Left lung (tissue), 10 donors: ENCODE results near the gene STX1A. TPM values are rescaled to one million over a fixed set of nuclear protein-coding genes. Genes with fewer than 3 reads are reported as not detected.
A peak's percentile ranks its signal among the peaks of the same experiment; 100 is the strongest.
"Not testable (repeated sequence)": the region's sequence is repeated elsewhere in the genome, so short reads cannot be mapped to it uniquely, and the experiment has no call there.

ENCODE experiments used
- ATAC-seq: fragments of 200-7000 bp; cut with Tn5 transposase; one replicate; pipeline ENCODE4 v1.9.1; 2020; ENCODE audit warnings: moderate library complexity
- DNase-seq, 4 donors: peaks; one replicate each; pipeline ENCODE4 v3.0.0-alpha.2; 2013 to 2020
- H3K27ac ChIP-seq, 2 donors: fragments of 200-600 bp; sonication (generic) in 1 of 2; one replicate each; pipeline versions ENCODE4 v1.5.0 to v1.8.0; 2020 to 2021
- H3K27me3 ChIP-seq, 2 donors: fragments of 200-600 bp; sonication (generic) in 1 of 2; one replicate each; pipeline versions ENCODE4 v1.5.0 to v1.8.0; 2020 to 2021
- H3K36me3 ChIP-seq, 2 donors: fragments of 200-600 bp; sonication (generic) in 1 of 2; one replicate each; pipeline versions ENCODE4 v1.5.0 to v1.8.0; 2020 to 2021
- H3K4me1 ChIP-seq, 2 donors: fragments of 200-600 bp; one replicate each; pipeline ENCODE4 v1.8.0; 2021
- H3K4me3 ChIP-seq, 2 donors: fragments of 200-600 bp; sonication (generic) in 1 of 2; one replicate each; pipeline versions ENCODE4 v1.5.0 to v1.8.0; 2020 to 2021; ENCODE audit warnings: mild to moderate bottlenecking in 1 of 2
- H3K9me3 ChIP-seq, 2 donors: fragments of 200-600 bp; sonication (generic) in 1 of 2; one replicate each; pipeline versions ENCODE4 v1.5.0 to v1.8.0; 2020 to 2021
- intact Hi-C, 2 donors: fragments of 100-400 bp; cut with DNase I; formaldehyde crosslinking; loops; one replicate each; pipeline versions ENCODE4 v1.11.2 to v1.14.2; 2022
- polyA plus RNA-seq, 6 donors: library from polyadenylated mRNA; unstranded; fragments of 120-200 nt; gene quantifications; one replicate each; pipeline ENCODE4 v1.2.1, GENCODE V29; 2013; ENCODE audit not compliant: insufficient read length in 6 of 6
- total RNA-seq, 2 donors: library from RNA; stranded (reverse); fragmentation: NEBNext Ultra II Directional; extraction: Animal tissue kit (Norgen Biotek cat#: 25700); gene quantifications; one replicate each; pipeline ENCODE4 v1.2.1, GENCODE V29; 2021
- TF ChIP-seq, protein P1 (sequence below), 2 donors: fragments of 200-600 bp; sonication (generic) in 1 of 2; IDR thresholded peaks; one replicate each; pipeline versions ENCODE4 v1.5.0 to v1.8.0; 2021; ENCODE audit warnings: antibody characterized with exemption in 2 of 2
- donor health status: DM: no; HTN: yes; CAD: no.
- donor health status: DM: no; HTN: no; CAD: no.

The STX1A gene
- total and polyA plus RNA-seq, 8 donors: 5.4 to 11.5 (median 10.0) TPM

DNA sequence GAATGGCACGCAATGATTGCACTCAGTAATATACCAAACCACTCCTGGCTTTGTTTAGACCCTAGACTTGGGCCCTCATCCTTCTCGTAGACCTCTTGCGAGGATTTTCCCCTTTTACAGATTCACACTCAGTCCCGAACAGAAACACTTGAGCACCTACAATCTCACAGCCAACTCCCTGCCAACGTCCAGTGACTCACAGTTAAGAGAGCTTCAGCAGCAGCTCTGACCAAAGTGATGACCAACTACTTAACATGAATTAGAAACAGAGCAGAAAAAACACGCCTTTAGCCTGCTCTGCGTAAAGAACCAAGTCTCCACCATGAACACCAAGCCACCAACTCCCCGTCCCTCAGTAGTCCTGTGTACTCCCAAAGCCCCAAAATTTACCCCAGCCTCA, 38.4 kb downstream of the STX1A start:
- TF ChIP-seq, protein P1, sequence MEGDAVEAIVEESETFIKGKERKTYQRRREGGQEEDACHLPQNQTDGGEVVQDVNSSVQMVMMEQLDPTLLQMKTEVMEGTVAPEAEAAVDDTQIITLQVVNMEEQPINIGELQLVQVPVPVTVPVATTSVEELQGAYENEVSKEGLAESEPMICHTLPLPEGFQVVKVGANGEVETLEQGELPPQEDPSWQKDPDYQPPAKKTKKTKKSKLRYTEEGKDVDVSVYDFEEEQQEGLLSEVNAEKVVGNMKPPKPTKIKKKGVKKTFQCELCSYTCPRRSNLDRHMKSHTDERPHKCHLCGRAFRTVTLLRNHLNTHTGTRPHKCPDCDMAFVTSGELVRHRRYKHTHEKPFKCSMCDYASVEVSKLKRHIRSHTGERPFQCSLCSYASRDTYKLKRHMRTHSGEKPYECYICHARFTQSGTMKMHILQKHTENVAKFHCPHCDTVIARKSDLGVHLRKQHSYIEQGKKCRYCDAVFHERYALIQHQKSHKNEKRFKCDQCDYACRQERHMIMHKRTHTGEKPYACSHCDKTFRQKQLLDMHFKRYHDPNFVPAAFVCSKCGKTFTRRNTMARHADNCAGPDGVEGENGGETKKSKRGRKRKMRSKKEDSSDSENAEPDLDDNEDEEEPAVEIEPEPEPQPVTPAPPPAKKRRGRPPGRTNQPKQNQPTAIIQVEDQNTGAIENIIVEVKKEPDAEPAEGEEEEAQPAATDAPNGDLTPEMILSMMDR (IDR thresholded peaks at IDR 0.05): no peak

GRCh38 chr7:73680501-73680900, 39.0 kb downstream of the STX1A start:
- peaks cover 21 to 36% of the 10 kb centered on the region in 2 donors for H3K4me1 ChIP-seq
- H3K4me3 ChIP-seq: no peak overlapping the region
- H3K36me3 ChIP-seq: peaks cover 0 to 12% of the 10 kb centered on the region in 2 donors
- TF ChIP-seq, protein P1 (IDR thresholded peaks at IDR 0.05): no peak
- no peaks in the 10 kb centered on the region for H3K9me3 ChIP-seq
- intact Hi-C loops: no loop called here
- no peak overlapping the region for H3K27ac ChIP-seq
- ATAC-seq (no peak), DNase-seq (no peak)
- H3K27me3 ChIP-seq: no peaks in the 10 kb centered on the region

More for the DNA sequence above, 38.4 kb downstream of the STX1A start:
- Histone ChIP-seq H3K4me1 (peaks cover 21 to 36% of the 10 kb centered on the region in 2 donors), H3K36me3 (peaks cover 0 to 12% of the 10 kb centered on the region in 2 donors), H3K9me3 (no peaks in the 10 kb centered on the region), H3K4me3 (no peak overlapping the region), H3K27ac (no peak overlapping the region), H3K27me3 (no peaks in the 10 kb centered on the region)
- intact Hi-C loops: no loop called here
- DNase-seq: no peak
- peak; percentile 18 for ATAC-seq

DNA sequence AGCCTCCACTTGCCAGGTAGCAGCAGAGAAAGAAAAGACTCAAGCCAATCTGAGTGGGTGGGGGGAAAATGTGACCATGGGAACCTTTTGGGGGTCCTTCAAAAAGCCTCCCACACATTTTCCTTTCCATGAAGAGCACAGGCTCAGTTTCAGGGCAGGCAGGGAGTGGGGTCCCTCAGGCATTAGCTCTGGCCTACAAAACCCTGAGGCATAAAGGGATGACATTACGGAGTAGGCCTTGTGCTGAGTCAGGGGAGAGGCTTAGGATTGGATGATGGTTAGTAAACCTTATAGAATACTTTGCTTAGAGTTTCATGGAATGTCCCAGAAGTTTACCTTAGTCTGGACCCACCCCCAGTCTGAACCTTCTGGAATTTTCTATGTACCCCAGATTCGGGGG, 39.8 kb downstream of the STX1A start:
- H3K9me3 ChIP-seq: no peaks in the 10 kb centered on the region
- H3K27ac ChIP-seq: no peak overlapping the region
- intact Hi-C loops: no loop called here
- peaks cover 21 to 29% of the 10 kb centered on the region in 2 donors for H3K4me1 ChIP-seq
- ATAC-seq (no peak), DNase-seq (no peak)
- H3K27me3 ChIP-seq: no peaks in the 10 kb centered on the region
- H3K36me3 ChIP-seq: peaks cover 0 to 12% of the 10 kb centered on the region in 2 donors
- TF ChIP-seq, protein P1 (IDR thresholded peaks at IDR 0.05): no peak
- H3K4me3 ChIP-seq: no peak overlapping the region

- intact Hi-C loops: no loop called here
- Histone ChIP-seq H3K9me3 (no peaks in the 10 kb centered on the region), H3K4me1 (peaks cover 17 to 24% of the 10 kb centered on the region in 2 donors), H3K27ac (no peak overlapping the region), H3K36me3 (peaks cover 0 to 12% of the 10 kb centered on the region in 2 donors), H3K27me3 (no peaks in the 10 kb centered on the region), H3K4me3 (no peak overlapping the region)
- TF ChIP-seq, protein P1 (IDR thresholded peaks at IDR 0.05): no peak
- DNase-seq (no peak), ATAC-seq (peak; percentile 6)
These were observed 40.6 kb downstream of the STX1A start for GRCh38 chr7:73678862-73679261.

GRCh38 chr7:73676062-73676461, 43.4 kb downstream of the STX1A start:
- H3K27ac ChIP-seq, H3K27me3 ChIP-seq, H3K9me3 ChIP-seq, H3K4me1 ChIP-seq, H3K4me3 ChIP-seq, intact Hi-C loops, ATAC-seq, DNase-seq: not testable (repeated sequence)
- H3K36me3 ChIP-seq: peaks cover 0 to 12% of the 10 kb centered on the region in 2 donors

- Histone ChIP-seq H3K4me1 (no peaks in the 10 kb centered on the region), H3K9me3 (no peaks in the 10 kb centered on the region), H3K4me3 (no peak overlapping the region), H3K27me3 (peaks cover 0 to 21% of the 10 kb centered on the region in 2 donors), H3K27ac (no peak overlapping the region), H3K36me3 (peaks cover 0 to 12% of the 10 kb centered on the region in 2 donors)
- TF ChIP-seq, protein P1 (IDR thresholded peaks at IDR 0.05): no peak
- DNase-seq (no peak), ATAC-seq (no peak)
- intact Hi-C loops: no loop called here
These were observed 44.9 kb downstream of the STX1A start for GRCh38 chr7:73674468-73675124.
